GM18508 (cell line): Measurements from ENCODE around the gene DNAH17.

ENCODE experiments used
- ATAC-seq: cut with Tn5 transposase; IDR thresholded peaks from one replicate; pipeline ENCODE4 v1.9.1; 2021; ENCODE audit warnings: moderate number of reproducible peaks; ENCODE audit not compliant: insufficient read depth, unreplicated experiment

Gene DNAH17

DNA sequence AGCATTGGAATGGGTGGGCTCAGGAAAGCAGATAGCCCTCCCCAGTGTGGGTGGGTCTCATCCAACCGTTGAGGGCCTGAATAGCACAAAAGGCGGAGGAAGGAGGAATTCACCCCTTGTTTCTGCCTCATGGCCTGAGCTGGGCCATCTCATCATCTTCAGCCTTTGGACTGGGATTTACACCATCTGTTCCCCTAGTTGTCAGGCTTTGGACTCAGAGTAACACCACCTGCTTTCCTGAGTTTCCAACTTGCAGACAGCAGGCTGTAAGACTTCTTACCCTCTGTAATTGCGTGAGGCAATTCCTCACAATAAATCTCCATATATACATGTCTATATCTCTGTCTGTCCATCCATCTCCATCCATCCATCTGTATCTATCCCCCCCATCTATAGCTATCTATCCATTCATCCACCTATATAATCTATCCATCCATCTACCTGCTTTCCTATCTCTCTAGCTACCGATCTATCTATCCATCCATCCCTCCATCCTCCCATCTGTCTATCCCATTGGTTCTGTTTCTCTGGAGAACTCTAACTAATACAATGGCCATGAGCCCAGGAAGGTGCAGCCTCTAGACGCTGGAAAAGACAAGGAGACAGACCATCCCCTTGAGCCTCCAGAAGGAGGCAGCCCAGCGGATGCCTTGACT is 21.3 kb downstream of the DNAH17 start:
- ATAC-seq: no peak

DNA sequence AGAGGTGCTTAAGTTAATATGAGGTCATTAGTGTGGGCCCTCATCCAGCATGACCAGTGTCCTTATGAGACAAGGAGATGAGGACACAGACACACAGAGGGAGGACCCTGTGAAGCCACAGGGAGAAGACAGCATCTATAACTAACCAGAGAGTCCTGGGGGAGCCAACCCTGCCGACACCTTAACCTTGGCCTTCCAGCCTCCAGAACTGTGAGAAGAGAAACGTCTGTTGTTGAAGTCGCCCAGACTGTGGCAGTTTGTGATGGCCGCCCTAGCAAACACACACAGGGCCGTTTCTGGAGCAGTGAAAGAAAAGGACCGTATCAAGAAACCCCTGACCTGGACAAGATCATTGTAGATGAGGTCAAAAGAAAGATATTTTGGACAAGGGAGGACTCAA is 26.7 kb downstream of the DNAH17 start:
- no peak for ATAC-seq

DNA sequence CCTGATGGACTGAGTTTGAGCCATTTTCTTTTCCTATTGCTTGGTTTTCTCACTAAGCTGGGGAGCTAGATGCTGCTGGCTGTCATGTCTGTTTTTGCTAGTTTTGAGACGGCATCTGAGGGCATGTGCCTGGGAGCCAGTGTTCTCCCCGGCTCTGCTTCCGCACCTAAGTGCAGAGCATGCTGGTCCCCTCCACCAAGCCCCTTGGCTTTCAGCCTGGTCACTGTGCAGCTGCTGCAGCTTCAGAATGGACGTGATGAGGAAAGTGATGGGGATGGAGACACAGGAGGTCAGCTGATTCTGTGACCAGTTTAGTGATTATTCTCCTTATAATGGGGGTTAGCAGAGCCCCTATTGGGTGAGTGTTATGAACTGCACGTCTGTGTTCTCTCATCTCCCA is 28.5 kb downstream of the DNAH17 start:
- no peak for ATAC-seq

DNA sequence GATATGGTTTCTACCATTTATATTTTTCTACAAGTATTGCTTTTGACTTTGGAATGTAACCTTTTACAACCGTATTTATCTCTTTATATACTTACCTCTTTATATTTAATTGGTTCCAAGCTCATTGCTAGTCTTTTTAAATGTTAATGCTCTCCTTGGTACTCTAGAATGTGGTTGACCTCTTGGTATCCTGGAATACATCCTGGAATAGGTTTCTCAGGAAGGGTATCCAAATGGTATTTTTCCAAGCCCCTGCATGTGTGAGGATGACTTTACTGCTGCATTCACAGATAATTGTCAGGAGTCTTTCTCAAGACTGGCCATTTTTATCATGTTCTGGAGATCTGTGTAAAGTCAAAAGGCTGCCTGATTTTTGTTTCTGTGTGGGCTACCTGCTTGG is 30.2 kb downstream of the DNAH17 start:
- ATAC-seq: no peak

DNA sequence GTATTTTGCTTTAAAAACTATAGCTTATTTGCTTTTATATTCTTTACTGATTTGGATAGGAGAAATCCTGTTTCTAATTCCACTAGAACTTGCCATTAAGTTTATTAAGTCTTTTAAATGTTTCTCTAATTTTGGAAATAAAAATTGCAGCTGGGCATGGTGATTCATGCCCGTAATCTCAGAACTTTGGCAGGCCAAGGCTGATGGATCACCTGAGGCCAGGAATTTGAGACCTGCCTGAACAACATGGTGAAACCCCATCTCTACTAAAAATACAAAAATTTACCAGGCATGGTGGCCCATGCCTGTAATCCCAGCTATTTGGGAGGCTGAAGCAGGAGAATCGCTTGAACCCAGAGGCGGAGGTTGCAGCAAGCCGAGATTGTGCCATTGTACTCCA is 30.7 kb downstream of the DNAH17 start:
- no peak for ATAC-seq

DNA sequence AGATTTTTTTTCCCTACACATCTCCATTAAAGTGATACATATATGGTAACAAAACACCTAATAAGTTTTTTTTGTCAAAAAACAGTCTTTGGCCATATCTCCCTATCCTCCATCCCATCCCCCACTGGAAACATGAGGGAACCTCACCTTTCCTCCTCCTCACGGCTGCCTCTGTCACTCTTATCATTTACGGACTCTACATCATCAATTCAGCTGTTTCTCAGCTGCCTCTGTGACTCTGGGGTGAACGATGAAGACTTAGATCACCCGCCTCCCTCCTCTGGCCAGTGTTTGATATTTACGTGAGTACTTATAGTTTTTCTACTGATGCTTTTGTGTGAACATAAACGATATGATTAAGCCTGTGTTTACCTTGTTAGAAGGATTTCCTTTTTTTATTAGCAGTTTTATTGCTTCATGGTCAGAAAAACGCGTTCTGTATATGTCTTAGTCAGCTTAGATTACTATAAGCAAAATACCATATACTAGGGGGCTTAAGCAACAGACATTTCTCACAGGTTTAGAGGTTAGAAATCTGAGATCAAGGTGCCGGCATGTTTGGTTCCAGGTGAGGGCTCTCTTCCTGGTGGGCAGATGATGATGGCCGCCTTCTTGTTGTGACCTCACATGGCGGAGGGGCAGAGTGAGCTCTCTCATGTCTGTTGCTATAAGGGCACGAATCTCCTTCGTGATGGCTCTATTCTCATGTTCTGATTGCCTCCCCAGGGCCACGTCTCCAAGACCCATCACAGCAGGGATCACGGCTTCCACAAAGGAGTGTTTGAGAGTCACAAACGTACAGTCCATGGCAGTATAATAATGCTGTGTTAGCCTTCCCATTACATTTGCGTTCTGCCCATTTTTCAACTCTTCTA is 32.1 kb downstream of the DNAH17 start:
- no peak for ATAC-seq

DNA sequence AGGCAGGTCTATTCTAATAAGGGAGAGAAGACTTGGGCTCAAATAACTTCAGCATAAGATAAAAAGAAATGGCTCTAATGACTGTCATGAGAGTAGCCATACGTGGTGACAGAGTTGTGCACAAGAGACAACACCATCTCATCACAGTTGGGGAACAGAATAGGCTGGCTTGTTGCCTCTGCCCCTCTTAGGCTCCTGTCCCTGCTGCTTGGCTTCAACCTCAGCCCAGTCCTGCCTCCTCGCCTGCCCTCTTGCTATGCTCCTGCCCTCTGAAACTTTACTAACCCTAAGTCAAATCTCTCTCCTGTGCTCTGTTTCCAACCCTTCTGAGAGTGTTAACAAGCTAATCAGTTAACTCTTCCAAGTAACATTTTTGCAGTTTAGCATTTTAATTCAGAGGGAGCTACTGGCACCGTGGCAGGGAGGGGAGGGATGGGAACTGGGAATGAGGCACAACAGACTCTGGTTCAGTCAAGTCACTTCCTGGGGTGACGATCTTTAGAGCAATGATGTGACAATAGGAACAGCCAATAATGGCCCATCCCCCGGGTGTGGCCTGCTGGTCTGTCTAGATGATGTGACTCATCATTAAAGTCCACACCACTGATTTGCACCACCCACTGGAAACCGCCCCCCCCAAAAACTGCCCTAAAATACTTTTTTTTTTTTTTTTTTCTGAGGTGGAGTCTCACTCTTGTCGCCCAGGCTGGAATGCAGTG is 35.5 kb downstream of the DNAH17 start:
- no peak for ATAC-seq

DNA sequence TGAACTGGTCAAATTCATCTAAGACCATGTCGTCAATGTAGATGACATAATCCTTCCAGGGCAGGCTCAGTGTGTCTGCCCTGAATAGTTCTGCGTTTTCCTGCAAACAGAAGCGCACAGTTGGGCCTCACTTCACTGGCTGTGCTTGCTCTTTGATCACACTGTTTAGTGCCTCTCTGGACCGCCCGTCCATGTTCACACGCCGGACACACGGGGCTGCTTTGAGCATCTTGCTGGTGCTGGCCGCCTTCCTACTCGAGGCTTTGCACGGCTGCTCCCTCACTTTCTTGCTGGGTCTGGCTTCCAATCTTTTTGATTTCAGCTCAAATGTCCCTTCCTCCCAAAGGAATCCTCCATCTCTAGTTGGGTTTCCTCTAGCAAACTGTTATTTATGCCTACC is 37.4 kb downstream of the DNAH17 start:
- no peak for ATAC-seq

DNA sequence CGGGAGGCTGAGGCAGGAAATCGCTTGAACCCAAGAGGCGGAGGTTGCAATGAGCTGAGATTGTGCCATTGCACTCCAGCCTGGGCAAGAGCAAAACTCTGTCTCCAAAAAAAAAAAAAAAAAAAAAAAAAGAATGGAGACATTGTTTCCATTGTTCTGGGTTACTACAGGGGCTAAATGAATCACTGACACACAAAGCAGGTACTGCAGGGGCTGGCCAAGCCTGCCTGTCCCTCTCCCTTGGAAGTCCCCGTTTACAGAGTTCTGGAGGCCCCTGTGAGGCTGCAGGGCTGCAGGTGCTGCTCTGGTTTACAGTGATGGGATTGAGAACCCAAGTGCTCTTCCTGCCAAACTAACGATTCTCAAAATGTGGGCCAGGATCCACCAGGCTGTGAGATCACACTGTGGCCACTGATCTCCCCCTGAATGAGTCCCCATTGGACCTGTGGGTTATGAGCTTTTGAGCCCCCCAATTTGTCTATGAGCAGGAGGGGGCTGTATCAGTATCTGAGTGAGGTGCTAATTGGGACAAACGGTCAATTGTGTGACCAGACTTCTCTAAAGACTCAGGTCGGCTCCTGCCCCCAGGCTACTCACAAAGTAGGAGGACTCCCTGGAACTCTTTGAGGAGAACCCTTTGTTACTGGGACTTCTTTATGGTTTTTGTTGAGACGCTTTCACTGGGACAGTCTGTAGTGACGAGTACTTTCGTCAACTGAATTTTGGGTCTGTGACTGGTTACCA is 39.0 kb downstream of the DNAH17 start:
- ATAC-seq: no peak

DNA sequence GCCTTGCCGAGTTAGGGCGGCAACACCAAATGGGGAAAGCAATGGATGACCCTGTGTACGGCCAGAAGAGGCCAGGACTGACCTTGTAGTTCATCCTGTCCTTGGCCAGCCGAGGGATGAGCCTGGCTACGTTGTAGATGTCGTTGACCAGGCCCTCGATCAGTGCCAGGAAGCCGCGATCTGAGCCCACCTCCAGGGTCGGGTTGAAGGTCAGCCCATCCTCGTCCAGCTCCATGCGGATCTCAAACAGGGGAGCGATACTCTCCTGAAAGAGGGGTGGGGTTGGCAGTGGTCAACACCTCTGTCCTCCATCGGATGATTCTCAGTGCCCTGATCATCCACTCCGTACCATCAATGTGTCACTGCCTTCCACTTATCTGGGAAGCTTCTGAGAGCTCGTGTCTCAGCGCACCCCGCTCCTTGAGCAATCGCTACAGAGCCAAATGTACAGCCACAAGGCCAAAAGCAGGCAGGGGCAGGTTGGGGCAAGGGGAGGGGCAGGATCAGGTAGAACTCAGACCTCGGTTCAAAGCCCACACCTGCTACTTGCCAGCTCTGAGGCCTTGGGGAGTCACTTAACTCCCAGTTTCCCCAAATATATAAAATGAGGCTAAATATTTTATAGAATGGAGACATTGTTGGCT is 39.9 kb downstream of the DNAH17 start:
- no peak for ATAC-seq

DNA sequence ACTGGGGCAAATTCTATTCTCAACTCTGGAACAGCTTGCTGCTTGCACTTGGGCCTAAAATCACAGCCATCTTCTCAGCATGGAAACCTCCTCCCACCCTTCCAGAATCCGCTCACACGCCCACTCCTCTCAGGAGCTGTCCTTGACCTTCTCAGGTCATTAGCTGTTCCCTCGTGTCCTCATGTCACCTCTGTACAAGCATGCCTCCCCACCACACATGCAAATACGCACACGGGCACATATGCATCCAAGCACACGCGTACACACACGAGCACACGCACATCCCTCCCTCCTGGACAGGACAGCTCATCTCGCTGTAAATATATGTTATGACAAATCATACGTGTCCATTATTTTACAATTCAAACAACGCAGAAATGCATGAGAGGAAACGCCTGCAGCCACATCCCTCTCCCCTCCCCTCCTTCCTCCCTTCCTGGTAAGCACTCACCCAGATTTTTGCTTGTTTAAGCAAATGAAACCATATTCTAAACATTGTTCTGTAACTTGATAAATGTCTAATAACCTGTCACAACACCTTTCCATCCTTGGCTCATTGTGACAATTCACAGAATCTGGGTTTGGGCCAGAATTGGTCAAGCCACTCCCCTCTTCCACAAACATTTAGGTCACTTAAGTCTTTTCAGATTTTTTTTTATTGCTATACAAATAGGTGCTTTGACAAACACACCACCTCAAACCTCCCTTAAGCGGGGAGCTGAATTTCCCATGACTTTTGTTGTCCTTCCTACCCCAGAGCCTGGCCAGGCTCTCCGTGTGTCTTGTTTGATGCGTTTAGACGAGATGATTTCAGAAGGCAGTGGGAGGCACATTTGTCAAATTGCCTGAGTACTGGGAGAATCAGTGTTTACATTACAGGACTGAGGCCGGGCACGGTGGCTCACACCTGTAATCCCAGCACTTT is 41.7 kb downstream of the DNAH17 start:
- no peak for ATAC-seq

DNA sequence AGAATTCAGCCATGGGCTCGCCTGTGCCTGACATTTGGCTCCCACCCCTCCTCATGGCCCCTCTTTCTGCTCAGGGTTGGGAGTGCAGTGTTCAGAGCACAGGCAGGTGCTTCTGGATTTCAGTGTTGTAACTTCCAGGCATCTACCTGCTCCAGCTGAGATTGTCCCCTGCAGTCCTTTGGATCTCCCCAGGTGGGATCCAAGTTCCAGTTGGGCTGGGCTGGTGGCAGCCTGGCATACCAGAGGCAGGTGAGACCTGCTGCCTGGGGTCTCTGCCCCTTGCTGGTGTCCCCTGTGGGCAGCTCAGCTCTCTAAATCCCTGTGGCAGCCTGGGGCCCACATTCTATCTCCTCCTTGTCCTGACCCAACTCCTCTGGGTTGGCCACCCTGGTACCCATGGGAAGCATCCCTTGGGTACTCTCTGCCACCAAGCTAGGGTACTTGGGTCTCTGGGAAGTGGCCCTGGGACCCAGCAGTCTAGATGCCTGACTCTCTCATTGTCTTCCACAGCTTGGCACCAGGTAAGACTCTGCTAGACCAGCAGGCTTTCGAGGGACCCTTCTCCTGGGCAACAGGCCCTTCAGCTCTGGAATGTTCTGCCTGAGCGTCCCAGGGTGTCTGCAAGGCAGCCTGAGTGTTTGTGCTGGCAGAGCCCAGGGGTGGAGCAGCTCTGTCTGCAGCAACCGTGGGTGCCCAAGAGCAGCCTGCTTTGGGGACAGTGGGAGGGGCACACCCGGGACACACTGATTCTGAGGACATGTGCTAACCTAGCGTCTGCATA is 42.5 kb downstream of the DNAH17 start:
- ATAC-seq: no peak

DNA sequence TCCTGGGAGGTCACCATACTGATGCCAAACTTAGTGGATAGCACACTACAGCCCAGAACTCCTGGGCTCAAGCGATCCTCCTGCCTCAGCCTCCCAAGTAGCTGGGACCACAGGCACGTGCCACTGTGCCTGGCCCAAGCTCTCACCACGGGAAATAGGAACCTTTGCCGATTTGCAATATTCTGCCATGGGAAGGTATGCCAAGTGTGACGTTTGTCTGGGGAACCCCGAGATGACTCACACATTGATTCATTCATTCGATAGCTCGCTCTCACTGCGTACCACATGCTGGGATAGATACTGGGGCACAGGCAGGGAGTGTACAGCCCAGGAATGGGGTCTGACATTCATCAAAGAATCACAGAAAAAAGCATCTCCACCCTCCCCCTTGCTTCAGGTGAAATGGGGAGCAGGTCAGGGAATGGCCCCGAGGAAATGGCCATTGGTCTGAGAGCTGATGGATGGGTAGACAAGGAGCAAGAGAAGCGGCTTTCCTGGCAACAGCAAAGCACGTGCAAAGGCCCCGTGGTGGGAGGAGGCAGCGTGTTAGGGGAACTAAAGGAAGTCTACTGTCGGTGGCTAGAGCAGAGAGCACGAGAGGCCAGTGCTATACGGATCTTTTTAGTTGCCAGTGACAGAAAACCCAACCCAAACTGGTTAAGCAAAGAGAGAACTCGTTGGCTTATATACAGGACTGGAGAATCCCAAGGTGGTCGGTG is 44.1 kb downstream of the DNAH17 start:
- ATAC-seq: no peak

DNA sequence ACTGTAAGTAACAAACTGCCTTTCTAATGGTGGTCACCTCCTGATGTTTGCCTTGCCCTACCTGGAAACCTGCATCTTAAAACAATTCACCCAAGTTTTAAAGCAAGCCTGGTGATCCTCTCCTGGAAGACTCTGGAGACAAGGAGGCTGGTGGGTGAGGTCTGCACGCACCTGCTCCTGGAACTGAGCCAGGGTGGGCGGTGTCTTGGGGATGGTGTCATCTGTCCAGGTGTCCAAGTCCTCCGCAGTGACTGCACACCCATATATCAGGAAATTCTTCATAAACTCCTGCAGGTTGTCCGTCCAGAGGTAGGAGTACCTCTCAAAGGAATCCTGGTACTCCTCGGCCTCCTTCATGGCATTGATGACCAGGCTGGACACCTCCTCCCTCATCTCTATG is 44.9 kb downstream of the DNAH17 start:
- no peak for ATAC-seq

DNA sequence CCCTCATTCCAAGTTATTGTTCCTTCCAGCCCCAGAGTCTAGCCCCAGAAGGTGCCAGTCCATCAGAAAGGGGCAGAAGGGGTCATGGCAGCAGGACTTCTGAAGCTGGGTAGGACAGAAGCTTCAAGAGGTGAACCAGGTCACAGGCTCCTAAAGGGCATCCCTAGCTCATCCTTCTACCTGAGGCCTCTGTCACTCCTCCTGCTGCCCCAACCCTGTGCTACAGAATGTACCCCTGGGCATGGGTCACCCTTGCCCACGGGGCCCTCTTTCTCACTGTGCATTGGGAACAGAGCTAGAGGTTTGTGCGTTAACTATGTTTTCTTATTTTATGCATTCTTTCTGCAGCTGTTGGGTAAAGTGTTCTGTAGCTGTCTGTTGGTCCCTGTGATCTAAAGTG is 46.5 kb downstream of the DNAH17 start:
- no peak for ATAC-seq

DNA sequence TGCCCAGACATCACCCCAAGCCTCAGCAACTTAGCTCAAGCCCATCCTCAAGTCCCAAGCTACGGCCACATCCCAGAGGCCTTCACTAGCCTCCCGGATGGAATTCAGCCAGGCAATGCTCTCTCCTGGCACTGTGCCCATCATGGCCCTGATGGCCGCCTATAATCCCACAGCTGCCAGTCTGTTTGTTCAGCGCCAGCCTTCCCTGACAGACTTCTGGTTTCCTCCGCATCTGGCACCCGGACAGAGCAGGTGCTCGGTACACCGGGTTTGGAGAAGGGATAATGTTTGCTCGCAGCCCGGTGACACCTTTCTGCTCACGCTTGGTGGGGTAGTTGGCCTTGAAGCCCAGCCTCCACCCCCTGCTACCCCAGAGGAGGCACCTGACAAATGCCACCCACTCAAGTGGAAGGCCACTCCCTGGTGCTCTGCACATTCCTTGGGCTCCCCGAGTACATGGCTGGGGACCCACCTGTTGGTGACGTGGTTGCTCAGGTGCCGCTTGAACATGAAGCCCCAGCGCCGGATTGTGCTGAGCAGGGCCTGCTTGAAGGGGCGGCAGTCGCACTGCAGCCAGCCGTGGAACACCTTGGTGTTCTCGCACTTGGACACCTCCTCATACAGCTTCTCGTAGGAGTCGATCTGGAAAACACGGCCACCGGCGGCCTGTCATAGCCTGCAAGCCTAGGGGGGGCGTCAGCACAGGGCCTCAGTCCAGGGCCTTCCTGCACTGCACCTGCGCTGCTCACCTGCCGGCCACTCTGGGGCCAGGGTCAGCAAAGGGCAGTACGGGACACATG is 47.1 kb downstream of the DNAH17 start:
- no peak for ATAC-seq

DNA sequence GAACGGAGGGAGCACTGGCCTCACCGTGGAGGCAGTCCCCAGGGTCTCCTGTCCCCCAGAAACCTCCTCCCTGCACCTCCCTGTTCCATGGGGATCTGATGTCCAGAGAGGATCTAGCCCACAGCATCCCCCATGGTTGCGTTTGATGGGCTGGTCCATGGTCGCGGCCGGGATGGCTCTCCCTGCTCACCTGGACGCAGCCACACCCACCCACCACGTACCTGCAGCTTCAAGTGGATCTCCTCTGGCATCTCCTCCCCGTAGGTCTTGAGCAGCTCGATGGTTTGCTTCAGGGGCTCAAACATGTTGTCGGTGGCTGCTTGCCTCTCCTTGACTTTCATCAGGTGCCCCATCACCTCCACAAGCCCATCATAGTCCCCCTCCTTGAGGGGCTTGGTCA is 47.9 kb downstream of the DNAH17 start:
- no peak for ATAC-seq
